Neural progenitor cell (in vitro differentiated cells): Measurements from ENCODE around the gene GPR152. TPM values are rescaled to one million over a fixed set of nuclear protein-coding genes. Genes with fewer than 3 reads are reported as not detected.

Experiments used
- DNase-seq: peaks from one replicate; pipeline ENCODE4 v3.0.0-alpha.2; 2016; ENCODE audit warnings: low spot score
- H2AFZ ChIP-seq: fragments of 200-600 bp; sonication (generic); replicated peaks from 2 replicates; pipeline ENCODE4 v1.6.1; 2016; ENCODE audit warnings: antibody characterized with exemption
- H3F3A ChIP-seq: fragments of 200-600 bp; sonication (generic); 2 replicates; pipeline ENCODE4 v1.6.1; 2016; ENCODE audit warnings: antibody characterized with exemption, low read depth
- H3K27ac ChIP-seq: fragments of 200-600 bp; sonication (generic); 2 replicates; pipeline ENCODE4 v1.5.1; 2016; ENCODE audit warnings: mild to moderate bottlenecking
- H3K27me3 ChIP-seq: fragments of 200-600 bp; sonication (generic); 2 replicates; pipeline ENCODE4 v1.6.1; 2016; ENCODE audit warnings: mild to moderate bottlenecking, moderate library complexity
- H3K36me3 ChIP-seq: fragments of 200-600 bp; sonication (generic); 2 replicates; pipeline ENCODE4 v1.5.1; 2016
- H3K4me1 ChIP-seq: fragments of 200-600 bp; sonication (generic); 2 replicates; pipeline ENCODE4 v1.6.1; 2016; ENCODE audit warnings: mixed run types
- H3K4me2 ChIP-seq: fragments of 200-600 bp; sonication (generic); 2 replicates; pipeline ENCODE4 v1.6.1; 2016
- H3K4me3 ChIP-seq: fragments of 200-600 bp; sonication (generic); 2 replicates; pipeline ENCODE4 v1.5.1; 2016
- H3K79me2 ChIP-seq: fragments of 200-600 bp; sonication (generic); 2 replicates; pipeline ENCODE4 v1.6.1; 2016; ENCODE audit warnings: low read depth
- H3K9ac ChIP-seq: fragments of 200-600 bp; sonication (generic); 2 replicates; pipeline ENCODE4 v1.6.1; 2016
- H3K9me3 ChIP-seq: fragments of 200-600 bp; sonication (generic); 2 replicates; pipeline ENCODE4 v1.5.1; 2016; ENCODE audit warnings: low read depth
- H4K20me1 ChIP-seq: fragments of 200-600 bp; sonication (generic); 2 replicates; pipeline ENCODE4 v1.6.1; 2016; ENCODE audit warnings: low read depth
- H3K27ac Mint-ChIP-seq: 3 replicates; pipeline ENCODE4 v1.8.0; 2021; ENCODE audit warnings: mixed read lengths
- H3K27me3 Mint-ChIP-seq: 2 replicates; pipeline ENCODE4 v1.8.0; 2022; ENCODE audit warnings: low read depth, mild to moderate bottlenecking, inconsistent platforms, moderate library complexity, mixed read lengths; ENCODE audit not compliant: insufficient read depth
- H3K36me3 Mint-ChIP-seq: 3 replicates; pipeline ENCODE4 v1.8.0; 2021; ENCODE audit warnings: mixed read lengths
- H3K4me1 Mint-ChIP-seq: 3 replicates; pipeline ENCODE4 v1.8.0; 2021; ENCODE audit warnings: mixed read lengths
- H3K4me3 Mint-ChIP-seq: 3 replicates; pipeline ENCODE4 v1.8.0; 2021; ENCODE audit warnings: mild to moderate bottlenecking, moderate library complexity, mixed read lengths
- H3K9me3 Mint-ChIP-seq: 3 replicates; pipeline ENCODE4 v1.8.0; 2020; ENCODE audit warnings: mixed read lengths
- CTCF ChIP-seq: fragments of 200-600 bp; sonication (generic); IDR thresholded peaks from 2 replicates; pipeline ENCODE4 v1.5.1; 2017; ENCODE audit warnings: antibody characterized with exemption, mild to moderate bottlenecking
- EZH2 ChIP-seq: fragments of 200-600 bp; sonication (generic); IDR thresholded peaks from 2 replicates; pipeline ENCODE4 v1.6.1; 2017; ENCODE audit warnings: antibody characterized with exemption, mild to moderate bottlenecking, moderate library complexity
- EZH2phosphoT487 ChIP-seq: fragments of 200-600 bp; sonication (generic); IDR thresholded peaks from 2 replicates; pipeline ENCODE4 v1.6.1; 2017; ENCODE audit warnings: antibody characterized with exemption
- total RNA-seq: library from RNA; depleted of rRNA; stranded (reverse); fragments of >200 nt; gene quantifications from 2 replicates; pipeline ENCODE4 v1.2.3, GENCODE V29; 2015; ENCODE audit warnings: low replicate concordance

The GPR152 gene
- total RNA-seq, 1 donor from 2014 or later: not detected

- Mint-ChIP-seq H3K4me3 (peak overlapping the region; percentile 89), H3K27me3 (peaks cover 2% of the 10 kb centered on the region), H3K36me3 (peaks cover 6% of the 10 kb centered on the region), H3K9me3 (no peaks in the 10 kb centered on the region), H3K27ac (no peak overlapping the region), H3K4me1 (peaks cover 14% of the 10 kb centered on the region)
- Histone ChIP-seq H3K4me2 (peak overlapping the region; percentile 83), H3K27me3 (no peaks in the 10 kb centered on the region), H3K9me3 (no peaks in the 10 kb centered on the region), H4K20me1 (no peaks in the 10 kb centered on the region), H3F3A (peaks cover 19% of the 10 kb centered on the region), H2AFZ (no peak overlapping the region), H3K79me2 (no peaks in the 10 kb centered on the region), H3K27ac (peak overlapping the region; percentile 17), H3K4me3 (peak overlapping the region; percentile 81), H3K4me1 (no peaks in the 10 kb centered on the region), H3K36me3 (no peaks in the 10 kb centered on the region), H3K9ac (peak overlapping the region; percentile 73)
- no peak for DNase-seq
- TF ChIP-seq EZH2 (no peak), EZH2phosphoT487 (no peak), CTCF (no peak)
Observed at GRCh38 chr11:67442504-67443404, 9.8 kb downstream of the GPR152 start.

- H3K4me3 ChIP-seq: no peak overlapping the region
- Mint-ChIP-seq H3K4me1 (peaks cover 11% of the 10 kb centered on the region), H3K36me3 (peaks cover 6% of the 10 kb centered on the region), H3K9me3 (no peaks in the 10 kb centered on the region), H3K27me3 (peaks cover 2% of the 10 kb centered on the region), H3K4me3 (peak overlapping the region; percentile 89), H3K27ac (no peak overlapping the region)
- H3F3A ChIP-seq: peaks cover 19% of the 10 kb centered on the region
- no peak overlapping the region for H2AFZ ChIP-seq
- H3K27ac ChIP-seq: no peak overlapping the region
- TF ChIP-seq CTCF: no peak
- H3K27me3 ChIP-seq: no peaks in the 10 kb centered on the region
- H4K20me1 ChIP-seq: no peaks in the 10 kb centered on the region
- H3K36me3 ChIP-seq: no peaks in the 10 kb centered on the region
- no peaks in the 10 kb centered on the region for H3K79me2 ChIP-seq
- H3K9me3 ChIP-seq: no peaks in the 10 kb centered on the region
- DNase-seq: no peak
- no peak overlapping the region for H3K4me2 ChIP-seq
- no peak overlapping the region for H3K9ac ChIP-seq
- H3K4me1 ChIP-seq: no peaks in the 10 kb centered on the region
Observed at GRCh38 chr11:67441731-67442351, 10.7 kb downstream of the GPR152 start.

- Mint-ChIP-seq H3K36me3 (peaks cover 8% of the 10 kb centered on the region), H3K4me1 (peaks cover 14% of the 10 kb centered on the region), H3K4me3 (no peak overlapping the region), H3K27me3 (peaks cover 2% of the 10 kb centered on the region), H3K27ac (no peak overlapping the region), H3K9me3 (no peaks in the 10 kb centered on the region)
- H3K4me2 ChIP-seq: no peak overlapping the region
- no peak overlapping the region for H3K4me3 ChIP-seq
- no peak for TF ChIP-seq EZH2
- no peak for TF ChIP-seq CTCF
- no peak for TF ChIP-seq EZH2phosphoT487
- H2AFZ ChIP-seq: no peak overlapping the region
- no peak for DNase-seq
- H3K27ac ChIP-seq: no peak overlapping the region
- no peak overlapping the region for H3K9ac ChIP-seq
- no peaks in the 10 kb centered on the region for H3K4me1 ChIP-seq
- no peaks in the 10 kb centered on the region for H3K79me2 ChIP-seq
- H3F3A ChIP-seq: peaks cover 19% of the 10 kb centered on the region
- H3K9me3 ChIP-seq: no peaks in the 10 kb centered on the region
- H4K20me1 ChIP-seq: no peaks in the 10 kb centered on the region
- H3K27me3 ChIP-seq: no peaks in the 10 kb centered on the region
- H3K36me3 ChIP-seq: no peaks in the 10 kb centered on the region
Observed at GRCh38 chr11:67441098-67441563, 11.4 kb downstream of the GPR152 start.
